Bronchial epithelial cell (primary cell): ENCODE results near the gene ZG16B. TPM values are rescaled to one million over a fixed set of nuclear protein-coding genes. Genes with fewer than 3 reads are reported as not detected.

Experiments
- DNase-seq: peaks from one replicate; pipeline ENCODE4 v3.0.0-alpha.2; 2010; ENCODE audit warnings: low read depth
- FAIRE-seq: peaks from 2 replicates; lab custom pipeline; 2011; peaks lifted over from hg19 to GRCh38; lab: Jason Lieb, UNC
- H3K27me3 ChIP-seq: 2 replicates; pipeline ENCODE4 v1.5.1; 2011; ENCODE audit warnings: low read length; ENCODE audit not compliant: control insufficient read depth, insufficient read depth
- H3K36me3 ChIP-seq: 2 replicates; pipeline ENCODE4 v1.5.1; 2011; ENCODE audit warnings: low read length; ENCODE audit not compliant: control insufficient read depth, insufficient read depth
- H3K4me3 ChIP-seq: 2 replicates; pipeline ENCODE4 v1.5.1; 2011; ENCODE audit warnings: mild to moderate bottlenecking, low read depth, low read length, control low read depth
- total RNA-seq: library from RNA; depleted of rRNA; stranded (reverse); fragments of >200 nt; gene quantifications from 2 replicates; pipeline ENCODE4 v1.2.1, GENCODE V29; 2014
- TF ChIP-seq, protein P1 (sequence below): IDR thresholded peaks from 2 replicates; pipeline ENCODE4 v1.5.1; 2011; ENCODE audit warnings: mild to moderate bottlenecking, moderate library complexity, low read length, control low read depth, inconsistent platforms; ENCODE audit not compliant: insufficient read depth, severe bottlenecking

Gene ZG16B
- total RNA-seq, 1 donor from 2014 or later = 0.53 TPM

DNA sequence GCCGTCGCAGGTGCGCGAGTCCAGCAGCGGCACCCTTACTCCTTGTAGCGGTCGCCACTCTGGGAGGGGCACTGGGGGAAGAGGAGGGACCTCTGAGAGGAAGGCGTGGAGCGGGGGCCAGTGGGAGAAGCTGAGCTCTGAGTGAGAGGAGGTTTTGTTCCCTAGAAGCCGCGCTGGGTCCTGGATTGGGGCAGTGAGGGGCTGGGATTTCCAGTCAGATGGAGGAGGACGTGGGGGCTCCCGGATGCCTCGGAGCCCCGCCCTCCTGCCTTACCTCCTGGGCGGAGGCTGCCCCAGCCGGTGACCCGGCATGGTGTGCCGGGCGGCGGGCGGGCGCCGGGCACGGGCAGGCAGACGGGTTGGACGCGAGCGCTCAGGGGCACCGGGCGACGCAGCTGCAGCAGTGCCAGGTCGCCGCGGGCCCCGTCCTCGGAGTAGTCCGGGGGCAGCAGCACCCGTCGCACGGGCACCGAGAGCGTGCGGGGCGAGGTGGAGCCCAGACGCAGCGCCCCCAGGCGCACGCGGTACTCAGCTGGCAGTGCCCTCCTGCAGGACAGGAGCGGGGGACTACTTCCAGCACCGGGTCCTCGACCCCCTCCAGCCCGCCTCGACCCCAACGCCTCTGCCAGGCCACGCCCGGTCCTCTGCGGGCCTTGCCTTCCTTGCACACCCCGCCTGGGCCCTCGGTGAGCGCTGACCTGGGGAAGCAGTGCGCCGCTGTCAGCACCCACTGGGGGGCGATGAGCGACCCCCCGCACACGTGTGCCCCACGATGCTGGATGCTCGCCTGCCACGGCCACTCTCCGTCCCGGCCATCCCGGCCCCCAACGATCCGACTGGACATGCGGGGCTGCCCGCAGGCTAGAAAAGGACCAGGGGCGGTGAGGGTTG, 44.8 kb upstream of the ZG16B start:
- FAIRE-seq = no peak
- peaks cover 20% of the 10 kb centered on the region for H3K27me3 ChIP-seq
- TF ChIP-seq, protein P1, sequence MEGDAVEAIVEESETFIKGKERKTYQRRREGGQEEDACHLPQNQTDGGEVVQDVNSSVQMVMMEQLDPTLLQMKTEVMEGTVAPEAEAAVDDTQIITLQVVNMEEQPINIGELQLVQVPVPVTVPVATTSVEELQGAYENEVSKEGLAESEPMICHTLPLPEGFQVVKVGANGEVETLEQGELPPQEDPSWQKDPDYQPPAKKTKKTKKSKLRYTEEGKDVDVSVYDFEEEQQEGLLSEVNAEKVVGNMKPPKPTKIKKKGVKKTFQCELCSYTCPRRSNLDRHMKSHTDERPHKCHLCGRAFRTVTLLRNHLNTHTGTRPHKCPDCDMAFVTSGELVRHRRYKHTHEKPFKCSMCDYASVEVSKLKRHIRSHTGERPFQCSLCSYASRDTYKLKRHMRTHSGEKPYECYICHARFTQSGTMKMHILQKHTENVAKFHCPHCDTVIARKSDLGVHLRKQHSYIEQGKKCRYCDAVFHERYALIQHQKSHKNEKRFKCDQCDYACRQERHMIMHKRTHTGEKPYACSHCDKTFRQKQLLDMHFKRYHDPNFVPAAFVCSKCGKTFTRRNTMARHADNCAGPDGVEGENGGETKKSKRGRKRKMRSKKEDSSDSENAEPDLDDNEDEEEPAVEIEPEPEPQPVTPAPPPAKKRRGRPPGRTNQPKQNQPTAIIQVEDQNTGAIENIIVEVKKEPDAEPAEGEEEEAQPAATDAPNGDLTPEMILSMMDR = no peak
- H3K4me3 ChIP-seq = no peak overlapping the region
- DNase-seq = no peak
- H3K36me3 ChIP-seq = no peaks in the 10 kb centered on the region

DNA sequence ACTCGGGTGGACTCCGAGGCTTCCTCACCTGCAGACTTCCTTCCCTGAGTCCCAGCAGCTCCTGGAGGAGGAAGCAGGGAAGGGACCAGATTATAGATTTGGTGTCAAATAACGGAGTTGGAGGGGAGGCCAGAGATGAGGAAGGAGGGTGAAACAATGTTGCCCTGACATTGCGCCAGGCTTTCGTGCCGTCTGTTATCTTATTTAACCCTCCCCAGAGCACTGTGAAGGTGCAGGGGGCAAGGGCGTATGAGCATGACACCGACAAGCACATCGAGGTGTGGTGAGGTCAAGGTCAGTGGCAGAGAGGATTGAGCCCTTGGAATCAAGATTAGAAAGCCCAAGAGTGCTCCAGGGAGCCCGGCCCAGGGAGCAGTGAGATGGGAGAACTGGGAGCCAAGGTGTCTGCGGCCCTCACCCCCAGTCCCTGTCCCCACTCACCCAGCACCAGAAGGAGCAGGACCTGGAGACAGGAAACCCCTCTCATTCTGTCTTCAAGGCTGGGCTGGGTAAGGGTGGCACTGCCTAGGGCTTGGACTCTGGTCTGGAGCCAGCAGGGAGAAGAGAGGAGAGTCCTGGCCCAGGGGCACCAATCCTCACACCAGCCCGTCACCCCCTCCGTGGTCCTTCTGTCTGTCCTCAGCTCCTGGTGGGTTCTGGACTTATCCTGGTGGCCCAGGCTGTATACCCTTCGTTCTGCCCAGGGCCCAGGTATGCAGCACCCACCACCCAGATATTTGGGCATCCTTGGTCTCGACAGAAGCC, 43.9 kb upstream of the ZG16B start:
- Histone ChIP-seq H3K4me3 (no peak overlapping the region), H3K36me3 (no peaks in the 10 kb centered on the region), H3K27me3 (peaks cover 20% of the 10 kb centered on the region)
- TF ChIP-seq, protein P1 = no peak
- DNase-seq (no peak), FAIRE-seq (no peak)

DNA sequence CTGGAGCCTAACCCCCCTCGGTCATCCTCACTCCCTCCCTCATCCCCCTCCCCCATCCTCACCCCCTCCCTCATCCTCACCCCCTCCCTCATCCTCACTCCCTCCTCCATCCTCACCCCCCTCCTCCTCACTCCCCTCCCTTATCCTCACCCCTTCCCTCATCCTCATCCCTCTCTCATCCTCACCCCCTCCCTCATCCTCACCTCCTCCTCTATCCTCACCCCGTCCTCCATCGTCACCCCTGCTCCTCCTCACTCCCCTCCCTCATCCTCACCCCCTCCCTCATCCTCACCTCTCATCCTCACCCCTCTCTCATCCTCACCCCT, 43.3 kb upstream of the ZG16B start:
- no peak for FAIRE-seq
- Histone ChIP-seq H3K36me3 (no peaks in the 10 kb centered on the region), H3K4me3 (no peak overlapping the region), H3K27me3 (peaks cover 20% of the 10 kb centered on the region)
- TF ChIP-seq, protein P1 = no peak
- no peak for DNase-seq

DNA sequence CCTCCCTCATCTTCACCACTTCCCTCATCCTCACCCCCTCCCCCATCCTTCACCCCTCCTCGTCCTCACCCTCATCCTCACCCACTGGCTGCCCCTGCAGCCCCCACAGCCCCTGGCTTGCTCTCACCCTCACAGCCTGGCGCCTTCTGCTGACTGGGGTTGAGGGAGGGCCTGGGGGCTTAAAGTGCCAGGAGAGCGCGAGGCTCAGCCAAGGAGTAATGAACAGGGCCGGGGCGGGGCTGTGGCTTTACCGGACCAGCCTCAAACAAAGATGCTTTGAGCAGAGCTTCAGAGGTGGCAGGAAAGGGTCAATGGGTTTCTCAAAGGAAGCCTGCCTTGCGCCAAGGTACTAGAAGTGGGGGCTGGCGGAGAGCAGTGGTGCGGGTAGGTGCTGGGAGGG, 42.7 kb upstream of the ZG16B start, which contains the start of gene PRSS33:
TSS of gene PRSS33 (minus strand) at position 155 of the 400 bp plus-strand sequence. CDS start 1,013 bp downstream, outside the sequence.
- TF ChIP-seq, protein P1 = no peak
- no peak for DNase-seq
- peaks cover 20% of the 10 kb centered on the region for H3K27me3 ChIP-seq
- no peak for FAIRE-seq
- no peaks in the 10 kb centered on the region for H3K36me3 ChIP-seq
- H3K4me3 ChIP-seq = no peak within 1 kb of the TSS

DNA sequence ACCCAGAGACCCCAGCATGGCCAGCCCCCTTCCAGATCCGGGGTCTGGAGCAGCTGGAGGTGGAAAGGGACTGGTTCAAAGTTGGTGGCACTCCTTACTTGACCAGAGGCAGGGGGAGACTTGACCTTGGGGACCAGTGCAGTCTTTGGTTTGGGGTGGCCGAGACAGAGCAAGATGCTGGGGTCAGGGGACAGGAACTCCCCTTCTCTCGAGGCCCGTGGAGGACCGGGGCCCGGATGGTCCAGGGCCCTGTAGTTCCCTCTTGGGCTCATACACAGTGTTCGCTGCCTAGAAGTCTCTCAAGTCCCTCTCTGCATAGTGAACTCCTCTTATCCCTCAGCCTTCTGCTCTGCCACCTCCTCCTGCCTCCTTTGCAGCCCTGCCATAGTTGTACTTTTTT, 42.1 kb upstream of the ZG16B start:
- FAIRE-seq = no peak
- H3K4me3 ChIP-seq = no peak overlapping the region
- no peaks in the 10 kb centered on the region for H3K36me3 ChIP-seq
- no peak for DNase-seq
- H3K27me3 ChIP-seq = peaks cover 20% of the 10 kb centered on the region
- TF ChIP-seq, protein P1 = no peak
